GM12873 (cell line): ENCODE measurements around the gene PATL2.

Source experiments
- CTCF ChIP-seq: IDR thresholded peaks from 2 replicates; pipeline ENCODE4 v1.5.1; 2012; ENCODE audit warnings: low read depth, mild to moderate bottlenecking, moderate library complexity, low read length, control low read depth; ENCODE audit not compliant: insufficient read depth; ENCODE audit errors: missing control alignments

PATL2 gene

GRCh38 chr15:44711096-44711742, at the start of gene PATL2, which contains the start of gene B2M:
Gene PATL2, minus strand, starts transcription at chr15:44711323. Its CDS starts 34,833 bp downstream, at chr15:44676490.
Gene B2M, plus strand, starts transcription at chr15:44711517. Its CDS starts 30 bp downstream, at chr15:44711547.
- no peak for TF ChIP-seq CTCF

- TF ChIP-seq CTCF, result no peak
Observed at GRCh38 chr15:44753345-44753744, 42.2 kb upstream of the PATL2 start.

- TF ChIP-seq CTCF, result peak; percentile 51
Observed at GRCh38 chr15:44738340-44738984, 27.3 kb upstream of the PATL2 start.

GRCh38 chr15:44736181-44736765, 25.1 kb upstream of the PATL2 start, which contains the start of gene TRIM69:
Gene TRIM69, plus strand, starts transcription at chr15:44736528. Its CDS starts 177 bp downstream, at chr15:44736705.
- no peak for TF ChIP-seq CTCF

DNA sequence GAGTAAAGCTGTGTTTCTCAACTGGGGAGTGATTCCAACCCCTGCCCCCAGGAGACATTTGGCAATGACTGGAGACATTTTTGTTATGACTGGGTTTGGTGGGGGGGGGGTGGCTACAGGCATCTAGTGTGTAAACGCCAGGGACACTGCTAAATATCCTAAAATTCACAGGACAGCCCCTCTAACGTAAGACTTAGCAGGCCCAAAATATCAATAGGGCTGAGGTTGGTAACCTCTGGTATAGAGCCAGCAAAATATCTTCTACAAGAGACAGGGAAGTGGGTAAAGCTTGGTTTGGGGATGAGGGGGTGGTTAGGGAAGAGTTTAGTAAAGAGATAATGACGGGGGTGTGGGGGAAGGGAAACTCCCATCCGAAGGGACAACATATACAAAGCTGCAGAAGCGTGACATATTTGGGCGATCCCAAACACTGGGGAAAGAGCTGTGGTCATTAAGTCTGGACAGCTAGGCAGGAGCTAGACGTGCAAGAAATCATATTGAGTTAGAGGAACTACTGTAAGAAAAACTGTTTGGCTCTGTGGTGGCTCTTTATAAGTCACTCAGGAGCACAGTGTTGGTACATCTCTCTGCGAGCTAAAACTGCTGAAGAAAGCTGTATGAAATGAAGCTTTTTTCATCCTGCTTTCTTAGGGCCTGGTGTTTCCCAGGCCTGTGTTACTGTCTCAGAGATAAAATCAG, 24.5 kb upstream of the PATL2 start:
- peak; percentile 4 for TF ChIP-seq CTCF

DNA sequence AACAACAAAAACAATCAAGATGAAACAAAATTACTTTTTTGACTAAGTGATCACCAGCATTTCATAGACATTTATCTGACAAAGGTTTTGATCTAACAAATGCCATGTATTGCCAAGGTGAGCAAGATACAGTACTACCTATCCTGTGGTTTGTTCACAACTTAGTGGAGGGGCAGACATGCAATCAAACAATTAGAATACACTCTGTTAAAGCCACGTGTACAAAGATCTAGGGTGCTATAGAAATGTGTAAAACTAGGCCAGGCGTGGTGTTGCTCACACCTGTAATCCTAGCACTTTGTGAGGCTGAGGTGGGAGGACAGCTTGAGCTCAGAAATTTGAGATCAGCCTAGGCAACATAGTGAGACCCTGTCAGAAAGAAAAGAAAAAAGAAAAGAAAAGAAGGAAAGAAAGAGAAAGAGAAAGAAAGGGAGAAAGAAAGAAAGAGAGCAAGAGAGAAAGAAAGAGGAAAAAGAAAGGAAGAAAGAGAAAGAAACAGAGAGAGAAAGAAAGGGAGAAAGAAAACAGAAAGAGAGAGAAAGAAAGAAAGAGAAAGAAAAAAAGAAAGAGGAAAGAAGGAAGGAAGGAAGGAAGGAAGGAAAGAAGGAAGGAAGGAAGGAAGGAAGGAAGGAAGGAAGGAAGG, 23.8 kb upstream of the PATL2 start:
- no peak for TF ChIP-seq CTCF
